COLO668 (cell line): ENCODE data around the gene PHACTR1.

Experiments
- DNase-seq: peaks from one replicate; lab custom pipeline; 2025; ENCODE audit not compliant: unreplicated experiment; lab: John Stamatoyannopoulos, UW

PHACTR1 gene

DNA sequence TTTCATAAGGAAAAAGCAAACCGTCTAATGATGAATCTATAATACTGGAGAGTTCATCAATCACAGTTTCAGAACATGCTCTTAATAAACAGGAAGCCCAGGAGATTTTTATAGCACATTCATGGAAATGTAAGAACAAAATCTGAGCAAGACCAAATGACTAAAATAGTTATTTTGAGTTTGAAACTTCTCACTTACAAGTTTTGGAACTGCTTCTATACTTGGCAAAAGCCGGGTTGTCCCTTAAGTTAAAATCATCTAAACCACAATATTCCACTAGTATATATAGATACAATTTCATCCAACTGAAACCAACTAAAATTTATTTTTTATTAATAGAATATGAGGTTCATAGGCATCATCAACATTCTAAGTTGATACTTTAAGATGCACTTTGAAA is 268.2 kb downstream of the PHACTR1 start:
- DNase-seq: no peak

DNA sequence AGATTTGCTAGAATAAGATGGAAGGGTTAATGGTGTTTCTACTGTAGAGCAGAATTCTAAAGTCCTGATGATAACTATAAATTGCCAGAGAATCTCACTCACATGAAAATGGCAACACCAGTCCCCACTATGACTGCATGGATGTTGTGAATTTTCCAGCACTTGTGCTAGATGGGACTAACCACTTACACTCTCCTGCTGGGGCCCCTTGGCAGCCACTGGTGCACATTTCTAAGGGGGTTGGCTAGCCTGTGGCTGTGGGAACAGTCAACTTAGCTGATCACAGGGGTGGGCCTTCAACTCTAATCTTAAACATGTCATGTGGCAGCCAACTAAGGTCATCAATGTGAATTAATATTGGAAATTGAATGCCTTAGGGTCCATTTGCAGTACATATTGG is 271.2 kb downstream of the PHACTR1 start:
- DNase-seq: no peak

DNA sequence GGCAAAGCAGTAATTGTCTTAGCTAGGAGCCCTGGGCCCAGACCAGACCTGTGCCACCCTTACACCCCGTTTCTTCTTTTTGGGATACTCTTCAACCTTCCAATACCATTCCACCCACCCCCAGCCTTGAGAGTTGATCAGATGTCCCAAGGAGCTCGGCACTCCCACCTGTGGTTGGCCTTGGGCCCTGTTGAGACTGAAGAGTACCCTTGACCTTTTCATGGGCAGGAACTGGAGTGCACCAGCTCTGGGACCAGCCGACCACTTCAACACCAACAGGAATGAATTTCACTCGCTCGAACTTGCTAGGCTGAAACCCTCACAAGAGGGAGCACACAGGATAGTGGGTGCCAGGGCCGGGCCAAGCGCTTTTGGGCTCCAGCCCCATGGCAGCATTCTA is 273.6 kb downstream of the PHACTR1 start:
- DNase-seq: no peak

DNA sequence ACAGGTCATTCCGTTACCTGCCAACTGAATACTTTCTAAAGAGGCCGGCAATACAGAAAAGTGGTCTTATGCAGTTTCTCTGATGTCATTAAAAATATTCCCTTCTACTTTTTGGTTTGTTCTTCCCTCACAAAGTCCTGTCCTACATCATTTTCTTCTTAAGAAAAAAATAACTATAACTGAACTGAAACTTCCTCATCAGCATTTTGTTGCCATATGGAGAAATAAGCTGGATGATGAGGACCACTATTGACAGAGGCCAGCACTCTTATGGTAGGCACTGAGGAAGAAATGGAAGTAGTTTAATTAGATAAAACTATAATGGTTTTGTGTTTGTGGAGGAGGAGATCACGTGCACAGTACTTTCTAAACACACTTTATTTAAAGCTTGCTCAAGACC is 274.9 kb downstream of the PHACTR1 start:
- no peak for DNase-seq

DNA sequence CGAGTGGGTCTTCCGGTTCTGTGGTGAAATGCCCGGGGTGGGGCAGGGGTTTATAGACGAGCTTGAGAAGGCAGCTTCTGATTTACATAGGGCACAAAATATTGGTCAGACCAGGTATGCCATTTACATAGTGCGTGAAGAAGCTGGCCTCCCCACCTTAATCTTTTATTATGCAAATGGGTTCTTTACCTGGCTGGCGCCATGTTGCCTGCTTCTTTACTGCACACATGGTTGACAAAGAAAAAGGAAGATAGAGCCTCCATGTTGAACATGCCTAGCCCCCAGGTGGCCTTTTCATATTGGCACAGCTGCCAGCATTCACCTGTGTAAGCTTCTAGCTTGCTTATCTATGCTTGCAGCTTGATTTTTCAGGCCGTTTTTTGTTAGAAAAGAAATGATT is 276.2 kb downstream of the PHACTR1 start:
- DNase-seq: no peak

DNA sequence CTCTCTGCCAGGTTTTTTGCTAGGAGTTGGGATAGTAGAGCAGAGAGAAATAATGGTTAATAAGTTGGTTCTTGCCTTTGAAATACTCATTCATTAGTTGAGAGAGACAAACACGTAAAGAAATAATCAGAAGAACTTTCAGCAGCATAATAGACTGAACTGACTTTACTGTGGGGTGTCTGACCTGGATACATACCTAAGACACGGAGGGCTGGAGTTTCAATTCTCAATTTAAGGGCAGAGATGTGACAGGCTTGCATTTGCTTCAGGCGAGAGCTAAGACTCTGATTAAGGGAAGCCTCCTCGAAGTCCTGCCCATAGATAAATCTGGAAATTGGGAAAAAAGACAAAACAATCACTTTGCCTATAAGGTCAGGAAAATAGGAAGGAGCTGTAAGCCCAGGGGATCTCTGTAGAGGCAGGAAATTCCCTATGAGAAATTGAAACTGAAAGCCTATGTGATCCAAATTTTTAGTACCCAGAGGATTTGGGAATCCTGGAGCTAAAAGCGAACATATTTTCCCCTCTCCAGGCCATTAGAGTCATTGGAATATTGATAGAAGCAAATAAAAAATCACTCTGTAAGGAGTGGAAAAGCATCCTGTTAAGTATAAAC is 276.8 kb downstream of the PHACTR1 start:
- DNase-seq: no peak

DNA sequence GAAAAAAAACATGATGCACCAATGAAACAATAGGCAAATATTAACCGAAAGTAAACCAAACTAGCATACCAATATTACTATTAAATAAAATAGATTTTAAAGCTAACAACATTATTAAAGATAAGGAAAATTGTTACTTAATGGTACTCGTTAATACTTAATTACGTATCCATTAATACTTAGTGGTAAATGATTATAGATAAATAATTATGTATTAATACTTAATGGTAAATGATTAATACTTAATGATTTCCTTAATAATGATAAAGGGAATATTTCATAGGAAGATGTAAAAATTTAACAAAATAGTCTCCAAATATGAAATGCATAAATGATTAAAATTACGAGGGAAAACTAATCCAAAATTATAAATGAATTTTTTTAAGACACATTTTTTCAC is 278.9 kb downstream of the PHACTR1 start:
- no peak for DNase-seq

DNA sequence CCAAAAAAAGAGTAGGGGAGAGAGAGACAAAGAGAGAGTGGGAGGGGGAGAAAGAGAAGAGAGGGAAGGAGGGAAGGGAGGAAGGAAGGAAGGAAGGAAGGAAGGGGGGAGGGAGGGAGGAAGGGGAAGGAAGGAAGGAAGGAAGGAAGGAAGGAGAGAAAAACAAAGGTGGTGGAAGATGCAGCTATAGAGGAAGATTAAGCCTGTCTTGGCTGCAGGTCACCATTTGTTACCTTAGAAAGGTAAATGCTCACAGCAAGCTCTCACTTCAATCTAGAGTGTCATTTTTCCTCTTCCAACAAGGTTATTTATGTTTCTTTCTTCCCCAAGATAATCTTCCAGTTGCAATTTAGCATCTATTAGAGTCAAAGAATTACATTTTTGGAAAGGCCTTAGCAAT is 284.0 kb downstream of the PHACTR1 start:
- no peak for DNase-seq

DNA sequence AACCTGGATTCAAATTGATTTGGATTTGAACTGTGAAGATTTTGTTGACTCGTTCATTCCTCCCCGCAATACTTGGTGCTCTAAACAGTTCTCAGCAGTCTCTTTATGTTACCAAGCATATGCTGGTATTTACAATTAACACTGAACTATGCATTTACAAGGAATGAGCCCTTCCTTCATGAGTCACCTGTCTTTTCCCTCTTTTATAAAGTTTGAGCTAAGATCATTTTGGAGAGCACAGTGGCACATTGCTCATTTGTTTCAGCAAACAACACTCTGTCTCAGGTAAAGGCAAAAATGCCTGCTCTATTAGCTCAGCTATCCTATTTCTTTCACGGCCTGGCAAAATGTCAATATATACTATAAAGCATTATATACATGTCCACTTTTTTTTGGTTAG is 285.4 kb downstream of the PHACTR1 start:
- no peak for DNase-seq

DNA sequence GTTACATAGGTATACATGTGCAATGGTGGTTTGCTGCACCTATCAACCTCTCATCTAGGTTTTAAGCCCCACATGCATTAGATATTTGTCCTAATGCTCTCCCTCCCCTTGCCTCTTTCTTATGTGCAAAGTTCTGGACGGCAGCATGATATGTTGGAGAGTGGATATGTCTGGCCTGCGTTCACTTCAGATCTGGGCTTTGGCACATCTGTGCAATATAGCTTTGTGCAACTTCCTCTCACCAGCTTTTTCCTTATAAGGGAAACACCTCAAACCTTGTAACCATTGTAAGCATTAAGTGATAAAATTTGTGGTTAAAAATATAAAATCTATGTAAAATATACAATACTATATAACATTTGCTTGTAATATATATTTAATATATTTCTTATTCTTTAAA is 288.0 kb downstream of the PHACTR1 start:
- no peak for DNase-seq

DNA sequence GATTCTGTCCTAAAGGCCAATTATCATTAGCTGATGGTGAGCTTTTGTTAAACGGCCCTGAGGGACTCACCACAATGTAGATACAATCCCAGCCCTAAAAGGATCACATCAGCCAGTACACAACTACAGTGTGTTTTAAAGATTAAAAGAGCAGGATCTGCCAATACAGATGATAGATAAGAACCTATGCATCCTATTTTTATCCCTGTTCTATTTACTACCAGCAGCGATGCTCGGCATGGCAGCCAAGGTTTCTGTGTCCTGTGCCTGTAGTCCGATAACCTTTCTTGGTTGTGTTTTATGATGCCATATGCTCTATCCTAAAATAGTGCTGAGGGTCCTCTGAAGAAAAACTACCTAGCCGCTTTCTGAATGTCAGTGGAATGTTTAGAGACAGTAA is 289.4 kb downstream of the PHACTR1 start:
- DNase-seq: peak; percentile 45

DNA sequence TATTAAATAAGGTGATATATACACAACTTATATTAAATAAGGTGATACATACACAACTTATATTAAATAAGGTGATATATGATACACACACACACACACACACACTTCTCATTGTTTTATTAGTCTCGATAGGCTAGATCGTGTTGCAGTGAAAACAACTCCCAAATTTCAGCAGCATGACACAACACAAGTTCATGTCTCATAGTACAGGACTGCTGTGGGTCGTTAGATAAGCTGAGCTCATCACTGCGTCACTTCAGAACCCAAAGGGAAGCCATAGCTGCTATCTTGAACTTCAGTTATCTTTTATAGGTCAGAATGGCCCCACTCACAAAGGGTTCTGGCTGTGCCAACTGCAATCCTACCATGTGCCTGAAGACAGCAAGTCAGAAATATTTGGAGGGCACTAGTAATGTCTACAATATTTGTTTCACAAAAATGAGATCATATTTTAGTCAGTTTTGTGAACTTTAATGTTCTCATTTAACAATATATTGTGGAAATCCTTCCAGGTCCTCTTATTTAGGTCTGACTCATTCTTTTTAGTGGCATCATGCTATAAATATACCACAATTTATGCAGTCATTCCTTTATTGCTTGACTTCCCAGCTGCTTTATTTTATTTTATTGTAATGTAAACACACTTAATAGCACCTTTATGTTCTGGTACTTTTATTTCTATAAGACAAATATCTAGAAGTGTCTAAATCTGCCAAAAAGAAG is 290.2 kb downstream of the PHACTR1 start:
- peak; percentile 11 for DNase-seq

DNA sequence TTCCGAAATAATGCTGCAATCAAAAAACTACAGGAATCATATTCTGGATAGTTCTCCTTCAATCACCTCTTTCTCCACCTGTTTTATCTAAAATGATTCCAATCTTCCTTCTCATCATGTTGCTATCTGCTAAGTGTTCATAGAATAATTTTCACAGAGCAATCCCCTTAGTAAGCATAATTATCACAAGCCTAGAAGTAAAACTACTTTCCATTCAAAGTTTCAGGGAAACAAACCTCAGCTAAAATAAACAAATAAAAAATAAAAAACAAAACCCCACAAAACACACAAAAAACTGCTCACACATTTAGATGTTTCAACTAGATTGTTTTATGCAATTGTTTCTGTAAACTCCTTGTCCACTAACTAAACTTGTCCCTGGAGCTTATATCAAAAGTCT is 291.2 kb downstream of the PHACTR1 start:
- DNase-seq: no peak

DNA sequence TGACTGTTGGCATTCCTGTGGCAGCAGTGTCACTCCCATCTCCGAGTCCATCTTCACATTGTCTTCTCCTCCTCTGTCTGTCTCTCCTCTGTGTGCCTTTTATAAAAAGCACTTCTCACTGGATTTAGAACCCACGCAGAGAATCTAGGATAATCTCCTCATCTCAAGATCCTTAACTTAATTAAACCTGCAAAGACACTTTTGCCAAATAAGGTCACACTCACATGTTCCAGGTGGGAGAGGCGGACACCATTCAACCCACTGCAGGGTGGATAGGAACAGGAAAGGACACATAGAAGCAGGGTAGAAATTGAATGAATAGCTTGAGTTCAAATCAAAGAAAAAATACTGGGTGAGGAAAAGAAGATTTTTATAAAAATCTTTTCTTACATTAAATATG is 292.5 kb downstream of the PHACTR1 start:
- no peak for DNase-seq

DNA sequence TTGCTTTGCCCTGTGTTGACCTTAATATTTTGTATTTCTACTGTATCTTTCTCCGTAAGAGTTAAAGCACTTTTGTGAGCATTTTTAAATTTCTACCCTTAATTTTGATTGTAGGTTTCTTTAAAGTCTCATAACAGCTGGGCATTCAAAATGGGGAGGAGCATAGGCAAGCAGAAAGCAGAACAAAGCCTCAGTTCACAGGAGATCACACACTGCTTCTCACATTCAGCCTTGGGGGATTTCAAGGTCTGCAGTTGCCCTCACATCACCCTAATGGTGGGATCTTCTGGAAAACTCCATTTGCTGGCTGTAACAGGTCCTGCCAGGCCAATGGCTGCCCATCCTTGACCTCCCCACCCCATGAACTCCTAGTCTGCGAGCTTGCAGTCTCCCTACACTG is 292.9 kb downstream of the PHACTR1 start:
- no peak for DNase-seq

DNA sequence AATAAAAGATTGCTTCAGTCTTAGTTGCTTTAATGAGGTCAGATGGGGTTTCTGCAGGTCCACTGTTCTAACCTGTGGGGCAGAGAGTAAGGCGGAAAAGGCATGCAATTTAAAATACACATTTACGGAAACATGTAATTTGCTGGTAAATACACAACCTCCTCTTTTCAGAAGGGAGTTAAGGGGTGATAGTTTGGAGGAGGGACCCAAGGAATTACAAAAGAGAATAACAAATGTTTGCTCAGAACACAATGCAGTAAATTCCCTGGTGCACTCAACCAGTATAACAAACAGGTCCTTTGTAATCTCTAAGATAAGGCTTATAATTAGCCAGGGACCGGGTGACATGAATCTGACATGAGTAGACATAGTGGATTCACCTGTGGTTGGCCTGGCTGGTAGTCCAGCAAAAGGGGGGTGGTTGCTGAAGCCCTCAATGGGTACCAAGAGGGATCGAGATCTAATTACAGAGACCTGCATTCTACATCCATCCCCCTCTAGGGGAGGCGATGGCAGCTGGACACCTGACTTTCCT is 295.1 kb downstream of the PHACTR1 start:
- peak; percentile 41 for DNase-seq

DNA sequence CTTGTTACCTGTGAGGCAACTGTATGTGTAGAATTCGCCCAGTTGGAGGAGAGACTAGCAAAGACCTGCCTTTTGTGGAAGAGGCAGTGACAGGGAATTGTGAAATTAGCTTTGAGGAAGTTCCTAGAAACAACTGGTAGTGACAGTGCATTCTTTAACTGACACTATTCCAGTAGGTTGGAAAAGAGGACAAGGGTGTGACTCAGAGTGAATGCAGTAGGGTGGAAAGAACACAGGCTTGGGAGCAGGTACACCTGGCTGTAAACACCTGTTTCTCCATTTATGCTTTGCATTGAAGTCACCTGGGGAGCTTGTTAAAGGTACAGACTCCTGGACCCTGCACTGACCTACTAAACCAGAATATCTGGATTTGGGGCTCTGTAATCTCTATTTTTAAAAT is 295.7 kb downstream of the PHACTR1 start:
- DNase-seq: peak; percentile 28

DNA sequence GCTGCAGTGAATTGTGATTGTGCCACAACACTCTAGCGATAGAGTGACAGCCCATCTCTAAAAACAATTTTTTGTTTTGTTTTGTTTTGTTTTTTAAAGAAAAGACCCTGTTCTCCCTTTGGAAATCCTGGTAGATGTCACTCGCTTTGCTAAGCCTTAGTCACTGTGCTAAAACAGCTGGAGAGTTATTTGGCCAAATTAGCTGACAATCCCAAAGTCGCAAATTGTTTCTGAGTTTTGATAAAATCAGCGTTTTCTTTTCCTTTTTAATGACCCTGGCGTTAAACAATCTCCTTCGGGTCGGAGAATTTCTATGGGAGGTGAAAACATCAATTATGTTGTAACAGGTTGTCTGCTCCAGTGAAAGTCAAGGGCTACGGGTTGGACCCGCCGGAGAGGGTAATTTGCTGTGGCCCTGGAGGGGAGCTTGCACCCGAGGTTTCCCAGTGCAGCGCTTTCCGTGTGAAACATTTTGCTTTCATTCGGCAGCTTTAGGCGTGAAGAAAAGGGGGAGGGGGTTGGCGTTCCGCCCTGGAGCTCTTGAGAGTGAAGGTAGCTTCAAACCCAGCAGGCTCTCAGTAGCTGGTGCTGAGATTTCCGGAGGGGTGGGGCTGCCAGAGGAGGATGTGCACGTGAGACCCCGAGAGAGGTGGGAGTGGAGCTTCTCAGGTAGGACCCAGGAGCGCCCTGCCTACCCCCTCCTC is 296.6 kb downstream of the PHACTR1 start:
- DNase-seq: peak; percentile 26

DNA sequence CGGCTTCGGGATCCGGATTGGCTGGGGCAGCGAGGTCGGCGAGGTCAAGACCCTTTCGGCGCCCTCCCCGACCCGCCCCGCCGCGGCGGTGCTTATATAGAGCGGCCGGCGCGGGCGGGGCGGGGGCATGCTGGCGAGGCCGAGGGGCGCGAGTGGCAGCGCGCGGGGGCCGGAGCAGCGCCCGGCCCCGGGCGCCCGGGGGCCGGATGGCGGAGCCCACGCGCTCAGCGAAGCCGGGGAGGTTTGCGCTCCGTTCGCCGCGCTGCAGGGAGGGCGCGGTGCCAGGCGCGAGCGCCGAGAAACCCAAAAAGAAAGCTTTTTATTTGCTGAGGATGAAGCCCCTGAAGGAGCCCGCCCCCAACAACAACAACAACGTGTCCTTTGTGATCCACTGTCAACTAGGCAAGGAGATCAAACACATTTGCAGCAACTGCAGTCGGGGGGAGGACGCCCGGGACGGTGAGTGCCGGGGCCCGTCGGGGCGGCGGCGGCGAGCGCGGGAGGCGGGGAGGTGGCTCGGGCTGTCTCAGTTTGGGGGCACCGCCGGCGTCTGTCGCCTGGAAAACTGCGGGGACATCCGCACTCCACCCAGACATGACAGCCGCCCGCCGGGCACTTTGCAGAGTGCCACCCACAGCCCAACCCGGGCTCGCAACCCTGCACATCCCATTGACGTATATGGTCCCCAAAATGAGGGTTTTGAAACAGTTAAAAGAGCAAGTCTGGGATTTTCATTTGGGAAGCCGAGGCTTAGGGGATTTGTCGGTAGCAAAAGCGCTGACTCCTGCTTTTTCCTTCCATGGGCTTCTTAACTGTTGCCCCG is 297.3 kb downstream of the PHACTR1 start:
- DNase-seq: peak; percentile 37

DNA sequence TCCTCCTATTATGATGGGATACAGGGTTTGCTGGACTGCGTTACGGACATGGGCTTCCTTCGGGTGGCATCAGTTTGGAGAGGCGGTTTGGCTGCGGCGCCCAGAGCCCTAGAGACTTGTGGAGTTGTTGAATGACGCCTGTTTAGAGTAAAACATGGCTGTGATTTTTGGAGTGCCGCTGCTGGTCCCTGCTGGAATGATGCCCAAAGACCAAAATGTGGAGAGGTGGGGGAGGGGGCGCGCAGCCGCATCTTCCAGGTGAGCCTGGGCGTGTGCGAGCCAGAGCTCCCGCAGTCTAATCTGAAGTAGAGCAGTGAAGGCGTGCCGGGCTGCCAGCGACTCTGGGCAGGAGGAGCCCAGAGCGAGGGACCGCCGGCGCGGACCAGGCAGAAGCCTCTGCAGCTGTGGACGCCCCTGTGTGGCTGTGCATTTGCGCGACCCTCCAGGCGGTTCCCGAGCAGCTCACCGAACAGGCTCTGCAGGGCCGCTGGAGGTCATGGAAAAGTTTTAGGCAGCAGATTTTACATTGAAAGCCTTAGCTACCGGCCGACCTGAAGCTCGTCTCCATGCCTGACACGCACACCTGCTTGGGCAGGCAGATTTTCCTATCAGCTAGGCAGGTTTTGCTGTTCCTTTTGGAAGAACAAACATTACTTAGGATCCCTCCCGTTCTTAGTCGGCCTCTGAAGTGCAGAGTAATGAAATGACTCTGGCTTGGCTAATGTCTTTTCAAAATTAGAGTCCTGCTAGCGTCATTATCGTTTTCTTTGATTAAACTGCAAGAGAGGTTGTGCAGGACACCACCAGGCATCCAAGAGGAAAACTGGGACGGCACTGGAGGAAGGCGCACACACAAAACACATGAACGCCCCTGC is 298.2 kb downstream of the PHACTR1 start:
- peak; percentile 50 for DNase-seq

DNA sequence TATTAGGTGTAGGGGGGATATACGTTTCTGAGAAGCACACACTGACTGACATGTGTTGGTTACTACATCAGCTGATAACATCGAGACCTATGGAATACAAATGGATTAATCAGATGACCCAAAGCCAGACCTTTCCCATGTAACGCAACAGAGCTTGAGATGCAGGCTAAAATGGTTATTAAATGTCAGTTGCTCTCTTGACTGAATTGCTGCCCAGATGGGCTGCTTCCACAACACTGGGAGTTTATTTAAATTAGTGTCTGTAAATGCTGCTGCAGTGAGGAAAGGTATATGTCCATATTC is 298.8 kb downstream of the PHACTR1 start:
- no peak for DNase-seq
